ENCODE results near the gene FADS1.
A peak's percentile ranks its signal among the peaks of the same experiment; 100 is the strongest.

Gene FADS1

GRCh38 chr11:61797263-61797944 is 19.4 kb downstream of the FADS1 start:
- H3K4me3 ChIP-seq (ENCODE audit: low read depth, low read length): no peak overlapping the region

GRCh38 chr11:61795876-61796526 is 20.8 kb downstream of the FADS1 start:
- H3K4me3 ChIP-seq (ENCODE audit: low read depth, low read length): no peak overlapping the region

GRCh38 chr11:61795459-61795858 is 21.3 kb downstream of the FADS1 start:
- no peak overlapping the region for H3K4me3 ChIP-seq (ENCODE audit: low read depth, low read length)

- H3K4me3 ChIP-seq (ENCODE audit: low read depth, low read length): no peak overlapping the region
Measured at GRCh38 chr11:61794579-61794978, 22.2 kb downstream of the FADS1 start.

- peak overlapping the region; percentile 81 for H3K4me3 ChIP-seq (ENCODE audit: low read depth, low read length)
Measured at GRCh38 chr11:61793829-61794204, 23.0 kb downstream of the FADS1 start.

GRCh38 chr11:61793083-61793828 is 23.5 kb downstream of the FADS1 start:
- peak overlapping the region; percentile 81 for H3K4me3 ChIP-seq (ENCODE audit: low read depth, low read length)

GRCh38 chr11:61792310-61793082 is 24.3 kb downstream of the FADS1 start, which contains the start of the genes FEN1 and TMEM258:
Gene FEN1, plus strand, starts transcription at chr11:61792911. Its CDS starts 2,451 bp downstream, at chr11:61795362.
Gene TMEM258, minus strand, starts transcription at chr11:61792599. Its CDS starts 41 bp downstream, at chr11:61792558.
- peak within 1 kb of the TSS; percentile 81 for H3K4me3 ChIP-seq (ENCODE audit: low read depth, low read length)

- peak overlapping the region; percentile 81 for H3K4me3 ChIP-seq (ENCODE audit: low read depth, low read length)
Measured at GRCh38 chr11:61791737-61792309, 25.0 kb downstream of the FADS1 start.

GRCh38 chr11:61787928-61788491 is 28.8 kb downstream of the FADS1 start:
- no peak overlapping the region for H3K4me3 ChIP-seq (ENCODE audit: low read depth, low read length)

GRCh38 chr11:61785837-61786402 is 30.9 kb downstream of the FADS1 start:
- H3K4me3 ChIP-seq (ENCODE audit: low read depth, low read length): no peak overlapping the region

GRCh38 chr11:61784506-61784805 is 32.3 kb downstream of the FADS1 start:
- H3K4me3 ChIP-seq (ENCODE audit: low read depth, low read length): no peak overlapping the region

GRCh38 chr11:61783717-61784505 is 32.9 kb downstream of the FADS1 start:
- H3K4me3 ChIP-seq (ENCODE audit: low read depth, low read length): no peak overlapping the region

- H3K4me3 ChIP-seq (ENCODE audit: low read depth, low read length): no peak overlapping the region
Measured at GRCh38 chr11:61782841-61783240, 34.0 kb downstream of the FADS1 start.

GRCh38 chr11:61782299-61782698 is 34.5 kb downstream of the FADS1 start:
- H3K4me3 ChIP-seq (ENCODE audit: low read depth, low read length): no peak overlapping the region

- H3K4me3 ChIP-seq (ENCODE audit: low read depth, low read length): no peak overlapping the region
Measured at GRCh38 chr11:61781585-61781984, 35.2 kb downstream of the FADS1 start.

GRCh38 chr11:61780581-61781162 is 36.1 kb downstream of the FADS1 start:
- no peak overlapping the region for H3K4me3 ChIP-seq (ENCODE audit: low read depth, low read length)

GRCh38 chr11:61779666-61780525 is 36.9 kb downstream of the FADS1 start:
- H3K4me3 ChIP-seq (ENCODE audit: low read depth, low read length): no peak overlapping the region
